CD4-positive, CD25-positive, alpha-beta regulatory T cell (primary cell): Measurements from ENCODE around the gene CABP4. TPM values are rescaled to one million over a fixed set of nuclear protein-coding genes. Genes with fewer than 3 reads are reported as not detected.

Experiments
- ATAC-seq, 2 donors: fragments of 150-1000 bp; cut with Tn5 transposase; one replicate each; pipeline ENCODE4 v1.10.0; 2021; ENCODE audit warnings: low read depth in 2 of 2, moderate number of reproducible peaks in 2 of 2, moderate library complexity in 1 of 2
- DNase-seq, 3 donors: peaks; one replicate each; pipeline versions ENCODE4 v3.0.0 to v3.0.0-alpha.2; 2012 to 2022; ENCODE audit warnings: mixed read lengths in 1 of 3
- H3K27ac ChIP-seq: one replicate; pipeline ENCODE4 v1.7.0; 2013; ENCODE audit warnings: mild to moderate bottlenecking, low read length; ENCODE audit not compliant: insufficient read depth, poor library complexity, severe bottlenecking
- H3K27me3 ChIP-seq: one replicate; pipeline ENCODE4 v1.7.0; 2013; ENCODE audit warnings: low read length; ENCODE audit not compliant: control insufficient read depth, insufficient read depth
- H3K36me3 ChIP-seq: one replicate; pipeline ENCODE4 v1.7.0; 2013; ENCODE audit warnings: mild to moderate bottlenecking, low read length, moderate library complexity; ENCODE audit not compliant: control insufficient read depth, insufficient read depth
- H3K4me1 ChIP-seq: 2 replicates; pipeline ENCODE4 v1.7.0; 2013; ENCODE audit warnings: mild to moderate bottlenecking, low read length; ENCODE audit not compliant: insufficient read depth, control insufficient read depth, poor library complexity, severe bottlenecking
- H3K4me3 ChIP-seq: one replicate; pipeline ENCODE4 v1.7.0; 2013; ENCODE audit warnings: low read depth, mild to moderate bottlenecking, low read length, moderate library complexity
- H3K9me3 ChIP-seq, 2 experiments: 1 replicate in 1 of 2; 2 replicates in 1 of 2; pipeline ENCODE4 v1.7.0; 2013; ENCODE audit warnings: low read length in 2 of 2, mild to moderate bottlenecking in 1 of 2, moderate library complexity in 1 of 2; ENCODE audit not compliant: control insufficient read depth in 2 of 2
- H3K27ac Mint-ChIP-seq, 3 donors: one replicate each; pipeline ENCODE4 v1.8.0; 2020 to 2022; ENCODE audit warnings: mild to moderate bottlenecking in 3 of 3, mixed read lengths in 3 of 3, moderate library complexity in 2 of 3
- H3K27me3 Mint-ChIP-seq: one replicate; pipeline ENCODE4 v1.8.0; 2022; ENCODE audit warnings: mild to moderate bottlenecking, mixed read lengths
- H3K36me3 Mint-ChIP-seq: one replicate; pipeline ENCODE4 v1.8.0; 2020; ENCODE audit warnings: mixed read lengths
- H3K4me1 Mint-ChIP-seq, 4 donors: one replicate each; pipeline ENCODE4 v1.8.0; 2020 to 2022; ENCODE audit warnings: mixed read lengths in 4 of 4, mild to moderate bottlenecking in 1 of 4
- H3K4me3 Mint-ChIP-seq, 4 donors: one replicate each; pipeline ENCODE4 v1.8.0; 2020 to 2022; ENCODE audit warnings: mild to moderate bottlenecking in 4 of 4, mixed read lengths in 4 of 4, moderate library complexity in 3 of 4
- H3K9me3 Mint-ChIP-seq, 7 donors: one replicate each; pipeline ENCODE4 v1.8.0; 2020 to 2022; ENCODE audit warnings: mixed read lengths in 7 of 7, mild to moderate bottlenecking in 3 of 7, moderate library complexity in 2 of 7
- polyA plus RNA-seq, 4 donors: library from polyadenylated mRNA; unstranded; fragments of 300-500 nt; fragmentation: Illumina TruSeq; gene quantifications; one replicate each; pipeline ENCODE4 v1.2.3, GENCODE V29; 2021
- total RNA-seq: library from RNA; stranded (reverse); gene quantifications from one replicate; pipeline ENCODE4 v1.2.3, GENCODE V29; 2022

CABP4 gene
- 13.2 TPM for total RNA-seq
- polyA plus RNA-seq = 1 to 10 TPM in 1 of 4 donors, under 1 TPM in 3; 0.57 to 1.2 (median 0.92) TPM

- no peak within 1 kb of the TSS for H3K4me3 Mint-ChIP-seq
- peak within 1 kb of the TSS in 1 of 3 donors; percentile 26 for H3K27ac Mint-ChIP-seq
- peaks cover 4 to 19% (median 5%) of the 10 kb centered on the region in 4 donors for H3K4me1 Mint-ChIP-seq
- H3K27ac ChIP-seq = no peak within 1 kb of the TSS
- no peaks in the 10 kb centered on the region for H3K27me3 ChIP-seq
- no peak for DNase-seq
- peaks cover 6% of the 10 kb centered on the region for H3K27me3 Mint-ChIP-seq
- no peaks in the 10 kb centered on the region for H3K9me3 ChIP-seq
- H3K4me3 ChIP-seq = no peak within 1 kb of the TSS
- no peaks in the 10 kb centered on the region for H3K4me1 ChIP-seq
- H3K36me3 Mint-ChIP-seq = no peaks in the 10 kb centered on the region
- no peaks in the 10 kb centered on the region for H3K36me3 ChIP-seq
- ATAC-seq = no peak
- peaks cover 0 to 2% (median 0%) of the 10 kb centered on the region in 7 donors for H3K9me3 Mint-ChIP-seq
Measured at GRCh38 chr11:67455054-67455453, at the start of gene CABP4. Gene CABP4, plus strand, starts transcription at chr11:67455354. Its CDS starts 70 bp downstream, at chr11:67455424.

DNA sequence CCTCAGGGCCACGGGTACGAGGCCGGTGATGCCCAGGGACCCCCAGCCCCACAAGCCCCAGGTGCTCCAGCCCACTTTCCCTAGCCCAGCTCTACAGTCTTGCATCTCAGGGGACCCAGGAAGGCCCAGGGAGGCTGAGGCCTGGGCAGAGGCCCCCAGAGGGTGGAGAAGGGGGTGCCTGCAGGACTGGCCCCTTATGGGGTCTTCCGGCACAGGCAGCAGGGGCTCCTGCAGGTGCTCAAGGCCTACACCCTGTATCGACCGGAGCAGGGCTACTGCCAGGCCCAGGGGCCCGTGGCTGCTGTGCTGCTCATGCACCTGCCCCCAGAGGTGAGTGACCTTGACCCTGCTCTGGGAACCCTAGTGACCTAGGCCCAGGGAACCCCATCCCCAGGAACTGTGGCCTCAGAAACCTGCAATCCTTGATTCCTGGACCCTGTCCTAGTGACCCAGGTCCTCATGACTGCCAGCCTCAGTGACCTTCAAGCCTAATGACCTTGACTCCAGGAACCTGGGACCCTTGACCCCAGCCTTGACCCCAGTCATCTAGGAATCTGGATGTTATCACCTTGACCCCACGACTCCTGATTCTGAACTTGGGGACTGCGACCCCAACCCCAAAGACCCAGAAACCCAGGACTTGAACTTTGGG, 49.3 kb upstream of the CABP4 start:
- H3K27ac Mint-ChIP-seq = peak overlapping the region; percentile 88 to 98 (median 95)
- peak overlapping the region; percentile 97 to 99 (median 98) for H3K4me3 Mint-ChIP-seq
- peaks cover 23% of the 10 kb centered on the region for H3K36me3 Mint-ChIP-seq
- H3K27ac ChIP-seq = peak overlapping the region; percentile 87
- no peak for DNase-seq
- H3K36me3 ChIP-seq = peaks cover 20% of the 10 kb centered on the region
- no peaks in the 10 kb centered on the region for H3K9me3 ChIP-seq
- H3K27me3 ChIP-seq = no peaks in the 10 kb centered on the region
- peaks cover 15 to 80% (median 37%) of the 10 kb centered on the region in 4 donors for H3K4me1 Mint-ChIP-seq
- peaks cover 6% of the 10 kb centered on the region for H3K27me3 Mint-ChIP-seq
- peaks cover 87% of the 10 kb centered on the region for H3K4me1 ChIP-seq
- H3K9me3 Mint-ChIP-seq = no peaks in the 10 kb centered on the region
- H3K4me3 ChIP-seq = peak overlapping the region; percentile 93
- no peak for ATAC-seq

GRCh38 chr11:67406420-67406968, 48.7 kb upstream of the CABP4 start:
- Mint-ChIP-seq H3K4me3 (peak overlapping the region; percentile 88 to 99 (median 96)), H3K9me3 (no peaks in the 10 kb centered on the region), H3K4me1 (peaks cover 15 to 85% (median 40%) of the 10 kb centered on the region in 4 donors), H3K27ac (peak overlapping the region; percentile 79 to 95 (median 88)), H3K36me3 (peaks cover 23% of the 10 kb centered on the region), H3K27me3 (peaks cover 6% of the 10 kb centered on the region)
- Histone ChIP-seq H3K27ac (peak overlapping the region; percentile 87), H3K9me3 (no peaks in the 10 kb centered on the region), H3K27me3 (no peaks in the 10 kb centered on the region), H3K4me1 (peaks cover 89% of the 10 kb centered on the region), H3K36me3 (peaks cover 20% of the 10 kb centered on the region), H3K4me3 (peak overlapping the region; percentile 93)
- DNase-seq (no peak), ATAC-seq (no peak)

- Histone ChIP-seq H3K36me3 (peaks cover 20% of the 10 kb centered on the region), H3K4me3 (peak overlapping the region; percentile 76), H3K4me1 (peaks cover 93% of the 10 kb centered on the region), H3K27ac (peak overlapping the region; percentile 87), H3K9me3 (no peaks in the 10 kb centered on the region), H3K27me3 (no peaks in the 10 kb centered on the region)
- H3K27me3 Mint-ChIP-seq = peaks cover 6% of the 10 kb centered on the region
- ATAC-seq (no peak), DNase-seq (no peak)
- peaks cover 15 to 88% (median 42%) of the 10 kb centered on the region in 4 donors for H3K4me1 Mint-ChIP-seq
- H3K27ac Mint-ChIP-seq = peak overlapping the region; percentile 89 to 99 (median 95)
- peaks cover 23% of the 10 kb centered on the region for H3K36me3 Mint-ChIP-seq
- peak overlapping the region; percentile 88 to 99 (median 96) for H3K4me3 Mint-ChIP-seq
- no peaks in the 10 kb centered on the region for H3K9me3 Mint-ChIP-seq
Measured at GRCh38 chr11:67406969-67407687, 48.0 kb upstream of the CABP4 start.

GRCh38 chr11:67407688-67408163, 47.4 kb upstream of the CABP4 start:
- Histone ChIP-seq H3K27ac (peak overlapping the region; percentile 87), H3K36me3 (peaks cover 20% of the 10 kb centered on the region), H3K4me3 (peak overlapping the region; percentile 76), H3K4me1 (peaks cover 93% of the 10 kb centered on the region), H3K27me3 (no peaks in the 10 kb centered on the region), H3K9me3 (no peaks in the 10 kb centered on the region)
- no peak for ATAC-seq
- Mint-ChIP-seq H3K4me3 (peak overlapping the region; percentile 88 to 99 (median 96)), H3K36me3 (peaks cover 23% of the 10 kb centered on the region), H3K9me3 (no peaks in the 10 kb centered on the region), H3K27ac (peak overlapping the region; percentile 89 to 99 (median 95)), H3K27me3 (peaks cover 6% of the 10 kb centered on the region), H3K4me1 (peaks cover 15 to 89% (median 44%) of the 10 kb centered on the region in 4 donors)
- no peak for DNase-seq

- peaks cover 23% of the 10 kb centered on the region for H3K36me3 Mint-ChIP-seq
- Histone ChIP-seq H3K27ac (peak overlapping the region; percentile 87), H3K36me3 (peaks cover 20% of the 10 kb centered on the region), H3K4me1 (peaks cover 93% of the 10 kb centered on the region), H3K4me3 (peak overlapping the region; percentile 76), H3K27me3 (no peaks in the 10 kb centered on the region), H3K9me3 (no peaks in the 10 kb centered on the region)
- peak in 1 of 3 donors; percentile 50 for DNase-seq
- peaks cover 15 to 89% (median 47%) of the 10 kb centered on the region in 4 donors for H3K4me1 Mint-ChIP-seq
- peak overlapping the region; percentile 89 to 99 (median 95) for H3K27ac Mint-ChIP-seq
- H3K9me3 Mint-ChIP-seq = no peaks in the 10 kb centered on the region
- ATAC-seq = peak in 1 of 2 donors; percentile 2
- peaks cover 1% of the 10 kb centered on the region for H3K27me3 Mint-ChIP-seq
- H3K4me3 Mint-ChIP-seq = peak overlapping the region; percentile 88 to 99 (median 96)
Measured at GRCh38 chr11:67408437-67409200, 46.5 kb upstream of the CABP4 start.

GRCh38 chr11:67409261-67409666, 45.9 kb upstream of the CABP4 start:
- Mint-ChIP-seq H3K27me3 (no peaks in the 10 kb centered on the region), H3K27ac (peak overlapping the region; percentile 89 to 99 (median 95))

More at GRCh38 chr11:67409261-67409666, 45.9 kb upstream of the CABP4 start:
- DNase-seq (peak; percentile 57 to 94 (median 84)), ATAC-seq (peak; percentile 84 to 86)
- H3K36me3 Mint-ChIP-seq = peaks cover 23% of the 10 kb centered on the region
- H3K9me3 Mint-ChIP-seq = no peaks in the 10 kb centered on the region
- Histone ChIP-seq H3K27ac (peak overlapping the region; percentile 87), H3K4me1 (peaks cover 93% of the 10 kb centered on the region), H3K9me3 (no peaks in the 10 kb centered on the region), H3K27me3 (no peaks in the 10 kb centered on the region), H3K4me3 (peak overlapping the region; percentile 57), H3K36me3 (peaks cover 20% of the 10 kb centered on the region)
- peak overlapping the region; percentile 89 to 99 (median 96) for H3K4me3 Mint-ChIP-seq
- peaks cover 15 to 92% (median 47%) of the 10 kb centered on the region in 4 donors for H3K4me1 Mint-ChIP-seq
